HG02763 (cell line): Measurements from ENCODE around the gene RASGRF1.
"Not testable (repeated sequence)": the region's sequence is repeated elsewhere in the genome, so short reads cannot be mapped to it uniquely, and the experiment has no call there.

Source experiments
- ATAC-seq: cut with Tn5 transposase; IDR thresholded peaks from one replicate; pipeline ENCODE4 v1.9.1; 2021; ENCODE audit warnings: mild to moderate bottlenecking, moderate library complexity; ENCODE audit not compliant: unreplicated experiment

The RASGRF1 gene

GRCh38 chr15:78933187-78933822, 157.3 kb downstream of the RASGRF1 start:
- ATAC-seq = no peak

GRCh38 chr15:78932258-78932808, 158.2 kb downstream of the RASGRF1 start:
- ATAC-seq = no peak

GRCh38 chr15:78931439-78932257, 158.9 kb downstream of the RASGRF1 start:
- no peak for ATAC-seq

GRCh38 chr15:78930577-78931388, 159.8 kb downstream of the RASGRF1 start:
- ATAC-seq = no peak

- ATAC-seq = no peak
Observed at GRCh38 chr15:78929536-78930264, 160.9 kb downstream of the RASGRF1 start.

- ATAC-seq = no peak
Observed at GRCh38 chr15:78928616-78929093, 161.9 kb downstream of the RASGRF1 start.

GRCh38 chr15:78928176-78928575, 162.4 kb downstream of the RASGRF1 start:
- not testable (repeated sequence) for ATAC-seq

GRCh38 chr15:78927077-78927790, 163.3 kb downstream of the RASGRF1 start:
- no peak for ATAC-seq

GRCh38 chr15:78925956-78926743, 164.4 kb downstream of the RASGRF1 start:
- ATAC-seq = no peak

- ATAC-seq = no peak
Observed at GRCh38 chr15:78925076-78925624, 165.4 kb downstream of the RASGRF1 start.

GRCh38 chr15:78923480-78924360, 166.9 kb downstream of the RASGRF1 start:
- ATAC-seq = no peak

GRCh38 chr15:78923015-78923414, 167.6 kb downstream of the RASGRF1 start:
- ATAC-seq = no peak

GRCh38 chr15:78922527-78922926, 168.1 kb downstream of the RASGRF1 start:
- no peak for ATAC-seq

- no peak for ATAC-seq
Observed at GRCh38 chr15:78921940-78922339, 168.6 kb downstream of the RASGRF1 start.

- no peak for ATAC-seq
Observed at GRCh38 chr15:78921517-78921916, 169.1 kb downstream of the RASGRF1 start.

GRCh38 chr15:78917888-78918287, 172.7 kb downstream of the RASGRF1 start:
- no peak for ATAC-seq

- ATAC-seq = no peak
Observed at GRCh38 chr15:78916088-78916487, 174.5 kb downstream of the RASGRF1 start.
